Urothelium cell line (cell line): Measurements from ENCODE around the gene NFE2.

ENCODE experiments used
- DNase-seq: peaks from one replicate; pipeline ENCODE4 v3.0.0; 2011; ENCODE audit warnings: low spot score, mixed read lengths
- FAIRE-seq: peaks from 2 replicates; lab custom pipeline; 2011; peaks lifted over from hg19 to GRCh38; lab: Jason Lieb, UNC

Gene NFE2

DNA sequence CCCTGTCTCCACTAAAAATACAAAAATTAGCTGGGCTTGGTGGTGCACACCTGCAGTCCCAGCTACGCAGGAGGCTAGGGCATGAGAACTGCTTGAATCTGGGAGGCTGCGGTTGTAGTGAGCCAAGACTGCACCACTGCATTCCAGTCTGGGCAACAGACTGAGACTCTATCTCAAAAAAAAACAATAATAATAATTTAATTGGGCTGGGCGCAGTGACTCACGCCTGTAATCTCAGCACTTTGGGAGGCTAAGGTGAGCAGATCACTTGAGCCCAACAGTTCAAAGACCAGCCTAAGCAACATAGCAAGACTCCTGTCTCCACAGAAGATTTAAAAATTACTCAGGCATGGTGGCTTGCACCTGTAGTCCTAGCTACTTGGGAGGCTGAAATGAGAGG lies 47.6 kb downstream of the NFE2 start:
- DNase-seq (no peak), FAIRE-seq (no peak)

DNA sequence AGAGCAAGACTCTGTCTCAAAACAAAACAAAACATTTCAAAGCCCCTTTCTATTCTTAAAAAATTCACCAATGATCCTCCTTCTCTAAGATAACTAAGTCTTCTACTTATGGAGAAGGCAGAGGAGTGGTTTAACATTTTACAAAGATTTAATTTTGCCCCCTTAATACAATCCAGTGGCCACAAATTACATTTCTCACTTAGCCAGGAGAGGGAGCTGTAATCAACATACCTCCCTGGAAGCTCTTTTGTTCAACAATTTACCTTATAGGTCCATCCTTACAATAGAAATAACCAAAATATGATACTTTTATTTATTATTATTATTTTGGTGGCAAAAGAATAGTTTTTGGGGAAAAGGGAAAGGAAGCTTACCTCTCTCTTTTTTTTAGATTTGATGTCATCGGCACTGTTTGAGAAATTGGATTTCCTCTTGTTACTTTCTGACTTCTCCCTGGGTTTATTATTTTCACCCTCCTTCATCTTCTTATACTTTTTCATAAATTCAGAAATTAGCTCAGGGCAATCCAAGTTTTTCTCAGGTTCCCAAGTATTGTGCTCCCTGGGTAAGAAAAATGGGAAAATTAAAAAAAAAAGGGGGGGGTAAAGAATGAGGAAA lies 49.0 kb downstream of the NFE2 start:
- FAIRE-seq: no peak
- DNase-seq: peak; percentile 38

DNA sequence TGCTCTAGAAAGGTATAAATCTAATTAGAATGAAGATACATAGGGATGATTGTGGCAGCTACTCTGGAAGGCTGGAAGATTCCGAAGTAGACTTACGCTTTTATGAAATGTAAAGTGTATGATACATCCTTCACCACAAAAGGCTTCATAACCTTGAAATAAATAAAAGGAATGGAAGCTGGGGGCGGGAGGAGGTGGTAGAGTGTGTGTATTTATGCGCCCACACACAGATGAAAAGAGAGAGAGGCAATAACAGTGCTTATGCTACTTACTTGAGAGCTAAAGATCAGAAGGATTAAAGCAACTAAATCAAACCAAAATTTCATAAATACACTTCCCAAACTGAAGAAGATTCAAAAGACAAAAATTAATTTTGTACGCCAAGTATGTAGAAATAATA lies 51.3 kb downstream of the NFE2 start:
- DNase-seq (no peak), FAIRE-seq (no peak)

DNA sequence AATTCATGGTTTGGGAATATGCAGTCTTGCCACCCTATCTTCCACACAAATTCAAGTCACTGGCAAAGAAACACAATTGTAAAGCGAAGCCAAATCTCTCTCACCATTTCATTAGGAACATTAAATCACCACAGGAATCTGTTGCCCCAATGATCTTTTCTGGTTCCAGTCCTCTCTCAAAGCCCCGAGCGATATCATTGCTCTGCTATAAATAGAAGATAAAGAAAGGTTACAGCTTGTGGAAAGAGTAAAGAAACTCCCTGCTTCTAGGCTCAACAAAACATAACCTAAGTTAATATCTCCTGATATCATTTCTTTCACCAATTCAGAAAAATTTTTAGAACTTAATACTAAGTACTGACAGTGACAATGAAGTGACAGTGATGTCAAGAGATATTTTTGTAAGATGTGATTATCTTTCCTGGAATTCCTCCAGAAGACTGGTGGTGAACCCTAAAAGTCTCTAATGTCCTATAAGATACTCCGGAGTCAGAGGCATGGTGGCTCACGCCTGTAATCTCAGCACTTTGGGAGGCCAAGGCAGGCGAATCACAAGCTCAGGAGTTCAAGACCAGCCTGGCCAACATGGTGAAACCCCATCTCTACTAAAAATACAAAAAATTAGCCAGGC lies 54.7 kb downstream of the NFE2 start:
- DNase-seq: no peak
- FAIRE-seq: no peak
